ENCODE measurements around the gene PRKG2.

PRKG2 gene

GRCh38 chr4:81256059-81256970 lies 41.3 kb upstream of the PRKG2 start:
- DNase-seq (ENCODE audit: low read depth): no peak
- TF ChIP-seq CTCF (IDR thresholded peaks at IDR 0.05; ENCODE audit: insufficient read depth, low read depth, low read length, missing control alignments): no peak
- H3K4me3 ChIP-seq (ENCODE audit: low read length): no peak overlapping the region

- peak; percentile 2 for DNase-seq (ENCODE audit: low read depth)
These were observed 40.5 kb upstream of the PRKG2 start for GRCh38 chr4:81255524-81255923.

GRCh38 chr4:81250430-81250829 lies 35.4 kb upstream of the PRKG2 start:
- DNase-seq (ENCODE audit: low read depth): no peak
- no peak for TF ChIP-seq CTCF (IDR thresholded peaks at IDR 0.05; ENCODE audit: insufficient read depth, low read depth, low read length, missing control alignments)
- H3K4me3 ChIP-seq (ENCODE audit: low read length): no peak overlapping the region

More at GRCh38 chr4:81255524-81255923, 40.5 kb upstream of the PRKG2 start:
- no peak for TF ChIP-seq CTCF (IDR thresholded peaks at IDR 0.05; ENCODE audit: insufficient read depth, low read depth, low read length, missing control alignments)
- no peak overlapping the region for H3K4me3 ChIP-seq (ENCODE audit: low read length)

- DNase-seq (ENCODE audit: low read depth): no peak
- no peak for TF ChIP-seq CTCF (IDR thresholded peaks at IDR 0.05; ENCODE audit: insufficient read depth, low read depth, low read length, missing control alignments)
- no peak overlapping the region for H3K4me3 ChIP-seq (ENCODE audit: low read length)
These were observed 30.4 kb upstream of the PRKG2 start for GRCh38 chr4:81245218-81246009.

- DNase-seq (ENCODE audit: low read depth): peak; percentile 15
- TF ChIP-seq CTCF (IDR thresholded peaks at IDR 0.05; ENCODE audit: insufficient read depth, low read depth, low read length, missing control alignments): no peak
- H3K4me3 ChIP-seq (ENCODE audit: low read length): no peak overlapping the region
These were observed 22.8 kb upstream of the PRKG2 start for GRCh38 chr4:81237791-81238190.

- no peak for DNase-seq (ENCODE audit: low read depth)
- TF ChIP-seq CTCF (IDR thresholded peaks at IDR 0.05; ENCODE audit: insufficient read depth, low read depth, low read length, missing control alignments): no peak
- H3K4me3 ChIP-seq (ENCODE audit: low read length): no peak overlapping the region
These were observed 21.1 kb upstream of the PRKG2 start for GRCh38 chr4:81235982-81236749.

All from epithelial cell of esophagus (primary cell).